ENCODE measurements around the gene SUPV3L1. TPM values are rescaled to one million over a fixed set of nuclear protein-coding genes. Genes with fewer than 3 reads are reported as not detected.
A peak's percentile ranks its signal among the peaks of the same experiment; 100 is the strongest.

The SUPV3L1 gene
- total RNA-seq, 3 donors from 2014 or later: 24.3 to 40.1 (median 28.5) TPM

- intact Hi-C loops (cut with DNase I; ENCODE audit: low total_unique reads): no loop called here
- H3K36me3 ChIP-seq: peaks cover 5% of the 10 kb centered on the region
- TF ChIP-seq POLR2AphosphoS5 (IDR thresholded peaks at IDR 0.05): no peak
- no peak for TF ChIP-seq CTCF (IDR thresholded peaks at IDR 0.05)
- TF ChIP-seq POLR2A (IDR thresholded peaks at IDR 0.05): no peak
- H3K4me1 ChIP-seq: peaks cover 7 to 15% of the 10 kb centered on the region in 2 donors
- no peak overlapping the region for H3K4me3 ChIP-seq
- H3K27me3 ChIP-seq: no peaks in the 10 kb centered on the region
- H3K27ac ChIP-seq: no peak overlapping the region
- no peak for DNase-seq (ENCODE audit: low spot score in 2 of 2)
- H3K9me3 ChIP-seq: no peaks in the 10 kb centered on the region
Observed at GRCh38 chr10:69176823-69177222, 3.2 kb upstream of the SUPV3L1 start.

- DNase-seq (ENCODE audit: low spot score in 2 of 2): no peak
- intact Hi-C loops (cut with DNase I; ENCODE audit: low total_unique reads): no loop called here
Observed at GRCh38 chr10:69179089-69179742, 818 bp upstream of the SUPV3L1 start.

GRCh38 chr10:69180525-69181204 is 631 bp downstream of the SUPV3L1 start:
- TF ChIP-seq POLR2A (IDR thresholded peaks at IDR 0.05) (no peak), POLR2AphosphoS5 (IDR thresholded peaks at IDR 0.05) (no peak), CTCF (IDR thresholded peaks at IDR 0.05) (no peak)
- Histone ChIP-seq H3K36me3 (no peaks in the 10 kb centered on the region), H3K4me3 (peak overlapping the region; percentile 98 to 100 (median 98)), H3K27ac (peak overlapping the region; percentile 95), H3K27me3 (no peaks in the 10 kb centered on the region), H3K4me1 (peaks cover 7 to 16% of the 10 kb centered on the region in 2 donors), H3K9me3 (no peaks in the 10 kb centered on the region)
- DNase-seq (ENCODE audit: low spot score in 2 of 2): no peak
- intact Hi-C loops (cut with DNase I; ENCODE audit: low total_unique reads): no loop called here

More at GRCh38 chr10:69179089-69179742, 818 bp upstream of the SUPV3L1 start:
- Histone ChIP-seq H3K36me3 (no peaks in the 10 kb centered on the region), H3K4me1 (peaks cover 7 to 16% of the 10 kb centered on the region in 2 donors), H3K9me3 (no peaks in the 10 kb centered on the region), H3K27ac (peak overlapping the region; percentile 95), H3K27me3 (no peaks in the 10 kb centered on the region), H3K4me3 (peak overlapping the region; percentile 98 to 100 (median 98))
- TF ChIP-seq CTCF (IDR thresholded peaks at IDR 0.05) (no peak), POLR2AphosphoS5 (IDR thresholded peaks at IDR 0.05) (no peak), POLR2A (IDR thresholded peaks at IDR 0.05) (no peak)

- Histone ChIP-seq H3K4me3 (peak overlapping the region; percentile 98 to 100 (median 98)), H3K9me3 (no peaks in the 10 kb centered on the region), H3K4me1 (peaks cover 7 to 16% of the 10 kb centered on the region in 2 donors), H3K27me3 (no peaks in the 10 kb centered on the region), H3K27ac (peak overlapping the region in 1 of 2 donors; percentile 95), H3K36me3 (no peaks in the 10 kb centered on the region)
- no peak for DNase-seq (ENCODE audit: low spot score in 2 of 2)
- no peak for TF ChIP-seq CTCF (IDR thresholded peaks at IDR 0.05)
- no peak for TF ChIP-seq POLR2AphosphoS5 (IDR thresholded peaks at IDR 0.05)
- TF ChIP-seq POLR2A (IDR thresholded peaks at IDR 0.05): no peak
- intact Hi-C loops (cut with DNase I; ENCODE audit: low total_unique reads): no loop called here
Observed at GRCh38 chr10:69181433-69181832, 1.4 kb downstream of the SUPV3L1 start.

- Histone ChIP-seq H3K4me3 (no peak overlapping the region), H3K27me3 (no peaks in the 10 kb centered on the region), H3K36me3 (no peaks in the 10 kb centered on the region), H3K9me3 (no peaks in the 10 kb centered on the region), H3K27ac (no peak overlapping the region), H3K4me1 (peaks cover 7 to 16% of the 10 kb centered on the region in 2 donors)
- DNase-seq (ENCODE audit: low spot score in 2 of 2): no peak
- intact Hi-C loops (cut with DNase I; ENCODE audit: low total_unique reads): no loop called here
- TF ChIP-seq POLR2AphosphoS5 (IDR thresholded peaks at IDR 0.05) (no peak), POLR2A (IDR thresholded peaks at IDR 0.05) (no peak), CTCF (IDR thresholded peaks at IDR 0.05) (no peak)
Observed at GRCh38 chr10:69182005-69182404, 2.0 kb downstream of the SUPV3L1 start.

Measured in breast epithelium (tissue), 4 donors.